Measurements from ENCODE around the gene TNNT1. TPM values are rescaled to one million over a fixed set of nuclear protein-coding genes. Genes with fewer than 3 reads are reported as not detected.

TNNT1 gene
- total RNA-seq, 4 donors from 2014 or later: not detected

GRCh38 chr19:55161571-55162322, 12.7 kb upstream of the TNNT1 start:
- no peak for TF ChIP-seq CTCF (IDR thresholded peaks at IDR 0.05)
- Histone ChIP-seq H3K27me3 (peaks cover 9% of the 10 kb centered on the region), H3K36me3 (no peaks in the 10 kb centered on the region), H3K27ac (no peak overlapping the region), H3K4me1 (no peaks in the 10 kb centered on the region), H3K4me3 (replicated peaks in 1 of 3) (no peak overlapping the region), H3K9me3 (no peaks in the 10 kb centered on the region)
- intact Hi-C loops (cut with DNase I): no loop called here
- WGBS, 2 donors: 27 to 44% methylated on average over 26 to 32 of the region's 61 CpGs
- no peak for DNase-seq

- Histone ChIP-seq H3K36me3 (no peaks in the 10 kb centered on the region), H3K4me3 (replicated peaks in 1 of 3) (no peak overlapping the region), H3K9me3 (no peaks in the 10 kb centered on the region), H3K27me3 (peaks cover 17% of the 10 kb centered on the region), H3K4me1 (peaks cover 0 to 4% of the 10 kb centered on the region in 2 donors), H3K27ac (no peak overlapping the region)
- no peak for DNase-seq
- 21 to 26% methylated on average over 27 to 28 of the region's 32 CpGs for WGBS, 2 donors
- no peak for TF ChIP-seq CTCF (IDR thresholded peaks at IDR 0.05)
- TF ChIP-seq POLR2A (IDR thresholded peaks at IDR 0.05): no peak
- intact Hi-C loops (cut with DNase I): no loop called here
These were observed 12.0 kb upstream of the TNNT1 start for GRCh38 chr19:55160986-55161365.

- no peak overlapping the region for H3K4me3 ChIP-seq (replicated peaks in 1 of 3)
- WGBS, 2 donors: 8 to 19% methylated on average over 9 to 26 of the region's 33 CpGs
- no peaks in the 10 kb centered on the region for H3K36me3 ChIP-seq
- intact Hi-C loops (cut with DNase I): no loop called here
- DNase-seq: peak; percentile 81 to 82
- no peaks in the 10 kb centered on the region for H3K9me3 ChIP-seq
- H3K4me1 ChIP-seq: peaks cover 0 to 6% of the 10 kb centered on the region in 2 donors
- peaks cover 20% of the 10 kb centered on the region for H3K27me3 ChIP-seq
- TF ChIP-seq POLR2A (IDR thresholded peaks at IDR 0.05) (no peak), CTCF (IDR thresholded peaks at IDR 0.05) (peak; percentile 55 to 84 (median 69))
- H3K27ac ChIP-seq: no peak overlapping the region
These were observed 11.4 kb upstream of the TNNT1 start for GRCh38 chr19:55160128-55160985.

- H3K9me3 ChIP-seq: no peaks in the 10 kb centered on the region
- no peak for TF ChIP-seq CTCF (IDR thresholded peaks at IDR 0.05)
- no peak for TF ChIP-seq POLR2A (IDR thresholded peaks at IDR 0.05)
These were observed 10.1 kb upstream of the TNNT1 start for GRCh38 chr19:55158848-55159749.

More at GRCh38 chr19:55158848-55159749, 10.1 kb upstream of the TNNT1 start:
- peaks cover 20% of the 10 kb centered on the region for H3K27me3 ChIP-seq
- 78 to 81% methylated on average over 11 to 18 of the region's 18 CpGs for WGBS, 2 donors
- no peak overlapping the region for H3K27ac ChIP-seq
- H3K4me3 ChIP-seq (replicated peaks in 1 of 3): no peak overlapping the region
- intact Hi-C loops (cut with DNase I): no loop called here
- H3K4me1 ChIP-seq: peaks cover 0 to 6% of the 10 kb centered on the region in 2 donors
- DNase-seq: no peak
- no peaks in the 10 kb centered on the region for H3K36me3 ChIP-seq
